Caki2 (cell line): ENCODE measurements around the gene MTG1. TPM values are rescaled to one million over a fixed set of nuclear protein-coding genes. Genes with fewer than 3 reads are reported as not detected.
"Not testable (repeated sequence)": the region's sequence is repeated elsewhere in the genome, so short reads cannot be mapped to it uniquely, and the experiment has no call there.

Experiments used
- DNase-seq: peaks from one replicate; pipeline ENCODE4 v3.0.0-alpha.2; 2015; ENCODE audit warnings: low read depth
- in situ Hi-C: cut with HindIII; loops from 2 replicates; pipeline ENCODE4 v1.10.0; 2016; ENCODE audit warnings: low sequenced_read_pairs, low pct_unique_long_range_greater_than_20kb, mixed read lengths
- total RNA-seq: library from RNA; depleted of rRNA; stranded (reverse); fragments of >200 nt; shearing (Covaris generic); gene quantifications from 2 replicates; pipeline ENCODE4 v1.2.3, GENCODE V29; 2014; ENCODE audit warnings: low replicate concordance

Gene MTG1
- total RNA-seq, 1 experiment from 2014 or later = 65.6 TPM

GRCh38 chr10:133357285-133358161 lies 36.4 kb upstream of the MTG1 start, which contains the start of gene FUOM:
FUOM (minus strand) TSS chr10:133358019; CDS start chr10:133358007, 12 bp downstream.
- in situ Hi-C loops = no loop called here
- DNase-seq = peak; percentile 54

GRCh38 chr10:133358162-133358924 lies 35.6 kb upstream of the MTG1 start:
- in situ Hi-C loops = no loop called here

DNA sequence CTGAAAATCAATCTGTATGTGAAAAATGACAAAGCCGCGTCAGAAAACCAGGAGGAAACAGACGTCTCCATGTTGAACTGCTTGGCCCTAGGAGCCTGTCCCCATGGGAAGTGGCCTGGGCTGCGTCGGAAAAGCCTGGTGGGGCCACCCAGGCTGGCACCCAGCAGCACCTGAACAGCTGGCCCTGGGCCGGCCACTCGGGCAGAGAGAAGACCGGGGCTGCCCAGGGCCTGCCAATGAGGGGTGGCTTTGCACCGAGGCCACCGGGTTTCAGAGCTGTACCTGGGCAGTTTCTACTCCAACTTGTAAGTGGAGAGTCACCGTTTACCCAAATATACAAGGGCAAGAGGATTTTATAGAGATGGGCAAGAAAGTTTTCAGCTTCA lies 35.0 kb upstream of the MTG1 start:
- no peak for DNase-seq
- in situ Hi-C loops = no loop called here

More at GRCh38 chr10:133358162-133358924, 35.6 kb upstream of the MTG1 start:
- DNase-seq = no peak

GRCh38 chr10:133359554-133359971 lies 34.4 kb upstream of the MTG1 start:
- in situ Hi-C loops = no loop called here
- DNase-seq = no peak

GRCh38 chr10:133359972-133360610 lies 33.9 kb upstream of the MTG1 start:
- in situ Hi-C loops = no loop called here
- DNase-seq = no peak

DNA sequence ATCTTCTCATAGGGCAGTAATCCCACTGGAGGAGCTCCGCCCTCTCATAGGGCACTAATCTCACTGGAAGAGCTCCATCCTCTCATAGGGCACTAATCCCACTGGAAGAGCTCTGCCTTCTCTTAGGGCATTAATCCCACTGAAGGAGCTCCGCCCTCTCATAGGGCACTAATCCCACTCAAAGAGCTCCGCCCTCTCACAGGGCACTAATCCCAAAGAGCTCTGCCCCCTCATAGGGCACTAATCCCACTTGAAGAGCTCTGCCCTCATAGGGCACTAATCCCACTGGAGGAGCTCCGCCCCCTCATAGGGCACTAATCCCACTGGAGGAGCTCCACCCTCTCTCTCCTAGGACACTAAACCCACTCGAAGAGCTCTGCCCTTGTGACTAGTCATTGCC lies 32.7 kb upstream of the MTG1 start:
- no peak for DNase-seq
- in situ Hi-C loops = no loop called here

DNA sequence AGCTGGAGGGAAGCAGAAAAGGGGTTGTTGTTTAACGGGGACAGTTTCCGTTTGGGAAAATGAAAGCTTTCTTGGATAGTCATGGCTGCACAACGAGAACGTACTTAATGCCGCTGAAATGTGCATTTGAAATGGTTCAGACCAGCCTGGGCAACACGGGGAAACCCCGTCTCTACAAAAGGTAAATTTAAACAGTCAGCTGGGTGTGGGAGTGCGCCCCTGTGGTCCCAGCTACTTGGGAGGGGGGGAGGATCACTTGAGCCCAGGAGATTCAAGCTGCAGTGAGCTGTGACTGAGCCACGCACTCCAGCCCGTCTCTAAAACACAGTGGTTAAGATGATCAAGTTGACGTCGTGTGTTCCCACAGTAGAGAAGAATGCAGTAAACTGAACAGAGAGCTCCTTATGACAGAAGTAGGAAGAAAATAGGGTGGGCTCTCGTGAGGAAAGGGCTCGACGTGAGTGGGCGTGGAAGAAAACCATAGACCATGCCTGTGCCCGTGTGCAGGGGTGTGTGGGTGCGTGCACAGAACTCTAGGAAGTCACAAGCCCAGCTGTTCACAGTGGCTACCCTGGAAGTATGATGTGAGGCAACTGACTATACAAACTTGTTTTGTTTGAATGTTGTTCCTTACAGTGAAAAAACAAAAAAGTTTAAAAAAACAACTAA lies 32.0 kb upstream of the MTG1 start:
- in situ Hi-C loops = no loop called here

GRCh38 chr10:133362846-133363245 lies 31.1 kb upstream of the MTG1 start:
- no peak for DNase-seq
- in situ Hi-C loops = no loop called here

More for the DNA sequence above, 32.0 kb upstream of the MTG1 start:
- DNase-seq = no peak

DNA sequence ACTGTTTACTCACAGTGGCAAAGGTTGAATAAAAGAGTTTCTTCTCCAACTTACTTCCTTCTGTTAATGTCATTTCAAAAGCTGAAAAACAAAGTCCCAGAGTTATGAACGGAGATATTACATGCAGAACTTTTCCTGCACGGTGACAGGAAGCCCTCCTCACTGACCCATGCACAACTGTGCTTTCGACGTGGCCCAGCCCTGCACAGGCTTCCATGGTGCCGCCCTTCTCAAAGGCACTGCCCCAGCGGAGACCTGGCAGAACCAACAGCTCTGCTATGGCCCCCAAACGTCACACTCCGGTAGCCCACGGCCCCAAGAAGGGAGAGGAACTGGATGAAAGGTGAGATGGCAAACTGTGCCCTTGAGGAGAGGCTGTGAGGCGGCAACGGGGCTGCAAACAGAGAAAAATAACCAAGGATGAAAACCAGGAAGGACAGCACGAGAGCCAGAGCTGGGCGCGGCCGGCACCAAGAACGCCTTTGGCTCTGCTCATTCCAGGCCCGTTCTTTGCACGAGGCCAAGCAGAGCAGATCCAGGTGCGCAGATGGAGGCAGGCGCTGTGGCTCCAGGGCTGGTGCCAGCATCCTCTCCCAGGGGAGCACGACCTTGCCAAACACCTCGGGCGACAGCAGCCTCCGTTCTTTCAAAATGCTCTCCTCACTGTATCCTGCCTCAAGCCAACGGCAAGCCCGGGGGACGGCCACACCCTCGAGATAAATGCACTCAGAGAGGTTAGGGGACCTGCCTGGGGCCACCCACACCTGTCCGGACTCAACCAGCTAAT lies 29.1 kb upstream of the MTG1 start:
- in situ Hi-C loops = no loop called here
- no peak for DNase-seq

DNA sequence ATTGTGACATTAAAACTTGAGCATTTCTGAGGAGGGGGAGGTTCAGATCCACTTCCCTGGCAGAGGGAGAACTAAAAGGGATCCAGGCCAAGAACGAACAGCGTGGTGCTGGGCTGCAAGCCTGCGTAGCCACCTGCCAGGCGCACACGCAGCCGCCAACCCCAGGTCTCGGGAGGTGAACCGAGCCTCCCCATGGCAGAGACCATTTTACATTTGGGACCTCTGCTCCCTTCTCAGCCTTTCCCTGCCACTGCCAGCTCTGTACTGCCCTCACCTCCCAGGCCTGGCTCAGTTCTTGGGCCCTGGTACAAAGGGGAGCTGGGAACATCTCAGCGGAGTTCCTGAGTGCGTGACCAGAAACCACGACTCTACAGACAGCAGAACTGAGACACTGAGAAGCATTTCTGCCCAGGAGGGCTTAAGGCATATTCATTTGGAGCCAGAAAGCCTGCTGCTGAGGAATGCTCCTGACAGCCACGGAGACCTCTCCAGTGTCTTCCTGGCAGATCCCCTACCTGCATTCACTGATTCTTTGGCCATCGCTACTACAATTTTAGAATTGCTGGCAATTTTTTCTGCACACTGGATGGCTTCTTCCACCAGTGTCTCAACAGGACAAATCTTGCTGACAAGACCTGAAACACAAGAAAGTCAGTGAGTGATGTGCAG lies 28.4 kb upstream of the MTG1 start:
- in situ Hi-C loops = no loop called here
- DNase-seq = no peak

DNA sequence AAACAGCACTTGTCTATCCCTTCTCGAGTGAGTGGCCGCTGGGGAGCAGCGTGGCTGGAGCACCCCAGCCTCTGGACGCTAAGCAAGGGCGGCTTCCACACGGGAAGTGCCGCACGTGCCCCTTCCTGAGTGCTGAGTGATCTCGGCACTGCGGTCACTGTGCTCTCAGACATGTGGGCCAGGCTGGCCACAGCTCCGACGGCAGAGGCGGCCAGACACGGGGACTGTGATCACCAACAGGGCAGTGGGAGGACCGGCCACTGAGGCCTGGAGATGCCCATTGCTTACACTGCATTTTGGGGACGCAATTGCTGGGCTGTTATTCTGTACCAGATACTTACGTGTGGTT lies 27.9 kb upstream of the MTG1 start:
- DNase-seq = no peak
- in situ Hi-C loops = no loop called here

GRCh38 chr10:133366751-133367150 lies 27.2 kb upstream of the MTG1 start:
- DNase-seq = no peak
- in situ Hi-C loops = no loop called here

- in situ Hi-C loops, DNase-seq: not testable (repeated sequence)
These were observed 26.5 kb upstream of the MTG1 start for GRCh38 chr10:133367461-133367860.

GRCh38 chr10:133368153-133368552 lies 25.8 kb upstream of the MTG1 start:
- no peak for DNase-seq
- in situ Hi-C loops = no loop called here

GRCh38 chr10:133370030-133370786 lies 23.7 kb upstream of the MTG1 start:
- DNase-seq = no peak

DNA sequence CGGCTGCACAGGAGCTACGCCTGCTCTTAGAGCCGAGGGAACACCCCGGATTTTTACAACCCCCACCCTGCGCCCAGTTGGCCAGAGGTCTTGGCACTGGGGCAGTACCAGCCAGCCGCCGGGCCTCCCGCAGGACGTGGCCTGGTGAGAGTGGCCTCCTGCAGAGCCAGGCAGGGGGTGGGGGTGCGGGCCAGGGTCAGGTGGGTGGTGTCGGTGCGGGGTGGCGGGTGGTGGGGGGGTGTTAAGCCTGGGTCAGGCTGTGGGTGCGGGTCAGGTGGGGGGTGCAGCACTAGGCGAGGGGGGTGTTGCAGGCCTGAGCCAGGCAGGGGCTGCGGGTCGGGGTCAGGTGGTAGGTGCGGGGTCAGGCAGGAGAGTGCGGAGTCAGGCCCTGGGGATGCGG lies 21.4 kb upstream of the MTG1 start:
- no peak for DNase-seq
- in situ Hi-C loops = no loop called here

More at GRCh38 chr10:133370030-133370786, 23.7 kb upstream of the MTG1 start:
- in situ Hi-C loops = no loop called here
